Ishikawa (cell line): Measurements from ENCODE around the gene RNU7-1.

ENCODE experiments used
- CEBPB ChIP-seq: IDR thresholded peaks from 2 replicates; pipeline ENCODE4 v1.6.1; 2012
- CREB1 ChIP-seq: IDR thresholded peaks from 2 replicates; pipeline ENCODE4 v1.6.1; 2012; ENCODE audit warnings: low read depth
- EGR1 ChIP-seq: IDR thresholded peaks from 2 replicates; pipeline ENCODE4 v1.6.1; 2012
- EP300 ChIP-seq: IDR thresholded peaks from 2 replicates; pipeline ENCODE4 v1.6.1; 2012; ENCODE audit warnings: borderline replicate concordance
- FOXM1 ChIP-seq: IDR thresholded peaks from 2 replicates; pipeline ENCODE4 v1.6.1; 2012; ENCODE audit warnings: low read depth, borderline replicate concordance
- NFIC ChIP-seq: IDR thresholded peaks from 2 replicates; pipeline ENCODE4 v1.6.1; 2012
- RAD21 ChIP-seq: IDR thresholded peaks from 2 replicates; pipeline ENCODE4 v1.6.1; 2012; ENCODE audit warnings: low read depth
- TAF1 ChIP-seq: IDR thresholded peaks from 2 replicates; pipeline ENCODE4 v1.6.1; 2012; ENCODE audit warnings: low read depth, mild to moderate bottlenecking
- TCF12 ChIP-seq: IDR thresholded peaks from 2 replicates; pipeline ENCODE4 v1.6.1; 2012; ENCODE audit warnings: low read depth
- TEAD4 ChIP-seq: IDR thresholded peaks from 2 replicates; pipeline ENCODE4 v1.6.1; 2012
- YY1 ChIP-seq: IDR thresholded peaks from 2 replicates; pipeline ENCODE4 v1.6.1; 2012; ENCODE audit warnings: low read depth
- ZBTB7A ChIP-seq: IDR thresholded peaks from 2 replicates; pipeline ENCODE4 v1.6.1; 2012; ENCODE audit warnings: low read depth
- TF ChIP-seq, protein P1 (sequence below): IDR thresholded peaks from 2 replicates; pipeline ENCODE4 v1.6.1; 2012
- TF ChIP-seq, protein P2 (sequence below): IDR thresholded peaks from 2 replicates; pipeline ENCODE4 v1.6.1; 2012; ENCODE audit warnings: low read depth, mild to moderate bottlenecking
- TF ChIP-seq, protein P3 (sequence below): IDR thresholded peaks from 2 replicates; pipeline ENCODE4 v1.6.1; 2012

The RNU7-1 gene

DNA sequence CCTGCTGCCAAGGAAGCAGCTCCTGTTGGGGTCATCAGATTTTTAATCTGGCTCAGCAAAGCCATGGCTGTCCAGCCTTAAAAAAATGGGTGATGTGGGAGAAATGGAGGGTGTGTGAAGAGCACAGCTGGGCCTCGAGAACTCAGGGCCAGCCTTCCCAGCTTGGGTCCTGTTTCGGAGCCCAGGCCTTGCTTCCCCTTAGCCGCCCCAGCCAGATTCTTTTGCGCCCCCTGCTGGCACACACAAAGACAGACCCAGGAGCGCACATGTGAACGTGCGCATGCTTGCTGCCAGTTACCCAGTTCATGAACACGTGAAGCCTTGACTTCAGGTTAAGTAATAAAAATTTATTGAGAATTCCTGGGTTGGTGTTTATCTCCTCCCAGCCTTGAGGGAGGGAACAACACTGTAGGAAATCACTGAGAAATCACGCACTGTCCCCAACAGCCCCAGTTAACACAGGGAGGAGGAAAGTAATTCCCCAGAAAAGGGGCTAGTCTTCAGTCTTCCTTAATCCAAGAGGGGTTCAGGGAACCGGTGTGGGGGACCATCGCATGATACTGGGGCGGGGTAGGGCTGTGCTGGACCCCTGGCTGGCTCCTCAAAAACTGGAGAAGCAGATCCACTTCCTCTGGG, 21.5 kb downstream of the RNU7-1 start:
- TF ChIP-seq RAD21: peak; percentile 65
- TF ChIP-seq TCF12: peak; percentile 32; the same call in 1 of the 2 replicates
- no peak for TF ChIP-seq TAF1
- TF ChIP-seq CREB1: peak; percentile 31; the same call in 1 of the 2 replicates
- TF ChIP-seq YY1: peak; percentile 40; the same call in 1 of the 2 replicates
- TF ChIP-seq, protein P1, sequence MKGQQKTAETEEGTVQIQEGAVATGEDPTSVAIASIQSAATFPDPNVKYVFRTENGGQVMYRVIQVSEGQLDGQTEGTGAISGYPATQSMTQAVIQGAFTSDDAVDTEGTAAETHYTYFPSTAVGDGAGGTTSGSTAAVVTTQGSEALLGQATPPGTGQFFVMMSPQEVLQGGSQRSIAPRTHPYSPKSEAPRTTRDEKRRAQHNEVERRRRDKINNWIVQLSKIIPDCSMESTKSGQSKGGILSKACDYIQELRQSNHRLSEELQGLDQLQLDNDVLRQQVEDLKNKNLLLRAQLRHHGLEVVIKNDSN: peak; percentile 79
- no peak for TF ChIP-seq CEBPB
- no peak for TF ChIP-seq EGR1
- peak; percentile 52; the same call in 1 of the 2 replicates for TF ChIP-seq ZBTB7A
- peak; percentile 17; the same call in 1 of the 2 replicates for TF ChIP-seq EP300
- TF ChIP-seq, protein P2, sequence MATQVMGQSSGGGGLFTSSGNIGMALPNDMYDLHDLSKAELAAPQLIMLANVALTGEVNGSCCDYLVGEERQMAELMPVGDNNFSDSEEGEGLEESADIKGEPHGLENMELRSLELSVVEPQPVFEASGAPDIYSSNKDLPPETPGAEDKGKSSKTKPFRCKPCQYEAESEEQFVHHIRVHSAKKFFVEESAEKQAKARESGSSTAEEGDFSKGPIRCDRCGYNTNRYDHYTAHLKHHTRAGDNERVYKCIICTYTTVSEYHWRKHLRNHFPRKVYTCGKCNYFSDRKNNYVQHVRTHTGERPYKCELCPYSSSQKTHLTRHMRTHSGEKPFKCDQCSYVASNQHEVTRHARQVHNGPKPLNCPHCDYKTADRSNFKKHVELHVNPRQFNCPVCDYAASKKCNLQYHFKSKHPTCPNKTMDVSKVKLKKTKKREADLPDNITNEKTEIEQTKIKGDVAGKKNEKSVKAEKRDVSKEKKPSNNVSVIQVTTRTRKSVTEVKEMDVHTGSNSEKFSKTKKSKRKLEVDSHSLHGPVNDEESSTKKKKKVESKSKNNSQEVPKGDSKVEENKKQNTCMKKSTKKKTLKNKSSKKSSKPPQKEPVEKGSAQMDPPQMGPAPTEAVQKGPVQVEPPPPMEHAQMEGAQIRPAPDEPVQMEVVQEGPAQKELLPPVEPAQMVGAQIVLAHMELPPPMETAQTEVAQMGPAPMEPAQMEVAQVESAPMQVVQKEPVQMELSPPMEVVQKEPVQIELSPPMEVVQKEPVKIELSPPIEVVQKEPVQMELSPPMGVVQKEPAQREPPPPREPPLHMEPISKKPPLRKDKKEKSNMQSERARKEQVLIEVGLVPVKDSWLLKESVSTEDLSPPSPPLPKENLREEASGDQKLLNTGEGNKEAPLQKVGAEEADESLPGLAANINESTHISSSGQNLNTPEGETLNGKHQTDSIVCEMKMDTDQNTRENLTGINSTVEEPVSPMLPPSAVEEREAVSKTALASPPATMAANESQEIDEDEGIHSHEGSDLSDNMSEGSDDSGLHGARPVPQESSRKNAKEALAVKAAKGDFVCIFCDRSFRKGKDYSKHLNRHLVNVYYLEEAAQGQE: no peak
- TF ChIP-seq, protein P3, sequence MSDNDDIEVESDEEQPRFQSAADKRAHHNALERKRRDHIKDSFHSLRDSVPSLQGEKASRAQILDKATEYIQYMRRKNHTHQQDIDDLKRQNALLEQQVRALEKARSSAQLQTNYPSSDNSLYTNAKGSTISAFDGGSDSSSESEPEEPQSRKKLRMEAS: peak; percentile 94
- 0 out of 2 replicates have a peak, but pooled peaks have one; percentile 19 for TF ChIP-seq FOXM1
- peak; percentile 50 for TF ChIP-seq NFIC
- peak; percentile 42 for TF ChIP-seq TEAD4

DNA sequence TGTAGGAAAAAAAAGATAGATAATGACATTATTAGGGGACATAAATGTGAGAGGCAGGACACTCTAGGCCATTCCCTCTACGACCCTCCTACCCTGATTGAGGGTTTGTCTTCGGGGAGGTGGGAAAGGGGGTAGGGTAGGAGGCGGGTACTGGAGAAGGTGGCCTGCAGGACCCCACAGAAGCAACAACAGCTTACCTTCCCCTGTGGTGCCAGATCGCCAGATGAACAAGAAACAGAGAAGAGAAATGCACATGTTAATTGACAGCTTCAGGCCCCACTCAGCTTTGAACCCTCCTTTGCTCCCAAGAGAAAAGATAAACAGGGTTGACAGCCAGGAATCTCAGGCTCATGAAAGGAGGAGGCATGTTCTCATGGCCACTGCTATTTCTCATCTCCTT, 22.1 kb downstream of the RNU7-1 start:
- TF ChIP-seq EGR1 (no peak), NFIC (no peak), TAF1 (no peak), TCF12 (no peak), ZBTB7A (no peak), EP300 (no peak), RAD21 (no peak), CEBPB (no peak), TEAD4 (no peak)
- TF ChIP-seq, protein P3: no peak
- TF ChIP-seq, protein P1: no peak
- TF ChIP-seq, protein P2: no peak

DNA sequence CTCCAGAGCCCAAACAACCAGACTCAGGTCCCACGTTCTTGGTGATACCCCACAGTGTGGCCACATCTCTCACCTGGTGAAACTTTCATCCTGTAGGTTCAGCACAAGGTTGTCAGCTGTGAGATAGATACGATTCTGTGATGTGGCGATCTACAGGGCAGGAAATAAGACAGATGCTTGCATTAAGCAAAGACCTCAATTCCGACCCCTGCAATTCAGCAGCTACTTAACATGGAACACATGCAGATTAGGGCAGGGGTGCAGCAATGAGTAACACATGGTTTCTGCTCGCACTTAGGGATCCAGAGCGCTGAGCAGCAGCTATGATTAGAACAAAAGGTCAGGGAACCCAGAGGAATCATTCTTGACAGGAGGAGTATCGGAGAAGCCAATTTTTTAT, 22.7 kb downstream of the RNU7-1 start:
- TF ChIP-seq FOXM1: no peak
- TF ChIP-seq NFIC: no peak
- TF ChIP-seq ZBTB7A: no peak
- TF ChIP-seq CREB1: no peak

DNA sequence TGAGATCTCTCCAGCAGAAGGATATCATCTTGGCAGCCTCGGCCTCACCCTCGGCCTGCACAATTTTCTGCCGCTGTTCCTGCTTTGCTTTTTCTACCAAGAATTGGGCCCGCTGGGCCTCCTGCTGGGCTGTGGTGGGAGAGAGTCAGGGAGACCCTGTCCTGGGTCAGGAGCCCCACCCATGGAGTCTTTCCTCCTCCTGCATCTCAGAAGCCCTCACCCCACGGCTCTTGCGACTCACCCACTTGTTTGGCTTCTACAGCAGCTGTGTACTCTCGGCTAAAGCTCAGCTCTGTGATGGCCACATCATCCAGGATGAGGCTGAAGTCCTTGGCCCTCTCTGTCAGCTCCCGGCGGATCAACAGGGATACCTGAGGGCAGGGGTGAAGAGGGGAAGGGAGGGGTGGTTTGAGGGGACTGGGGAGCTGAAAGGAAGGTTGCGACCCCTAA, 24.1 kb downstream of the RNU7-1 start:
- TF ChIP-seq TCF12 (no peak), RAD21 (no peak), YY1 (no peak), ZBTB7A (no peak), EGR1 (no peak), FOXM1 (no peak), EP300 (no peak)
- TF ChIP-seq, protein P3: no peak
- TF ChIP-seq, protein P1: no peak

DNA sequence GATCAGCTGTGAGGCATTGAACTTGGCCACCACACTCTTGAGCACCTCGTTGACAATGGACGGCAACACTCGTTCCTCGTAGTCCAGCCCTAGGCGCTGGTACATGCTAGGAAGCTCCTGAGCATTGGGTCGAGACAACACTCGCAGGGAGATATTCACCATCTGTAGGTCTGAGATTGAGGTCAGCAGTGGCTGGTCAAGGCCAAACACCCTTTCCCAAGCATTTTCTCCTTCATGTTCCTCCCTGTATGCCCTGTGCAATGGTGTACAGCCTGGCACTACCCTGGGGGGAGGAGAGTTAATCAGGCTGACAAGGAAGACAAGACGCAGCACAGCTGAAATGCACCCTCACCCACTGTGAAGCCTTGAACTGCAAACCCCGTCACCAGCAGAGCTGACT, 24.8 kb downstream of the RNU7-1 start:
- TF ChIP-seq EP300 (no peak), ZBTB7A (no peak), NFIC (no peak)
- TF ChIP-seq, protein P3: no peak
